GM21367 (cell line): ENCODE results near the gene HOATZ.

Experiments used
- ATAC-seq: cut with Tn5 transposase; IDR thresholded peaks from one replicate; pipeline ENCODE4 v1.9.1; 2021; ENCODE audit not compliant: unreplicated experiment

Gene HOATZ

DNA sequence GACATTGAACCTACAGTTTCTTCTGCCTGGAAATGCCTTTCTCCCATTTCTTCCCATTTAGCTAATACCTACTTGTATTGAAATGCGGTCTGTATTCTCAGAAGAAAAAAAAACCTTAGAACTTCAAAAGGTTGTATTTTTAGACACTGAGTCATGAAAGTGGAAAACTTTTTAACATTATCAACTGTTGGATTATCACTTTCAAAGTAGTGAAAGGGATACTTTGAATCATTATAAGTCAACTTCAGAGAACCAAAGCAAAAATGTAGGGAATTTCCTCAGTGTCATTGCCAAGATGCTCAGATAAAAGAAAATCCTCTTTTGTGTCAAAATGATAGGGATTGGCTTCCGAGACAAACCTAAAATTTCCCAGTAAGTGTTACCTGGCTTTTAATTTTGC is 6.6 kb downstream of the HOATZ start:
- ATAC-seq: no peak

GRCh38 chr11:111522426-111522825 is 7.8 kb downstream of the HOATZ start:
- no peak for ATAC-seq

DNA sequence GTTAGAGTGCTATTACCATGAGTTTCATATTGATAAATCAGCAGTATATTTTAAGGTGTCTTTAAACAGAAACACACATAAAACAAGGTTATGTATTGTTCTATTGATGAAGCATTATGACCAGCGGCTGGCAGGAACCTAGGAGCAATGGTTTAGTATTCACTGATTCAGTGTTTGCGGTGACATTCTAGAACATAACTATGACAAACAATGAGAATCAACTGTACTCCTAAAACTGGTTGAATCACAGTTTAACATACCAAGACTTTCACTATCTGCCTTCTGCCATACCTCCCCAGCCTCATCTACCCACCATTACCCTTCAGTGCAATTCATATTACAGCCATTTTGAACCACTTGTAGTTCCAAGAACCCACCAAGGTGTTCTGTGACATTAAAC is 8.8 kb downstream of the HOATZ start:
- no peak for ATAC-seq

DNA sequence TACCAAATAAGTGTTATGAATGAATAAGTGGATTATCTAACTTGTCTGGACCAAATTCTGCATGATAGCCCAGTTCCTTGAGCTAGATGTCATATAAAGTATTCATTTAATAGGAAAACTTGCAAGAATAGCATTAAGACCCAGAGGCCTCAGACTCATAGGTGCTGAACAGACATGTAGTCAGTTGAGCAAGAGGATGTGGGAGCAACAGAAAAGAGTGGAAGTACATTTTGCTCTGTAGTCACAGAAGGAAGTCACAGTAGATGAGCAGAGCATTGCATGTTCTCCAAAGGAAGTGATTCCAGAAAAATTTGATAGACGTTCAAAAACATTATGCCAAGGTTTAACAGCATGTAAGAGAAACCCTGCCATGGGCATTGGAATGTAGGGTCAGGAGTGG is 9.5 kb downstream of the HOATZ start:
- ATAC-seq: no peak

GRCh38 chr11:111525456-111525855 is 10.9 kb downstream of the HOATZ start:
- ATAC-seq: no peak

- no peak for ATAC-seq
Measured at GRCh38 chr11:111526501-111526900, 11.9 kb downstream of the HOATZ start.

GRCh38 chr11:111527279-111527678 is 12.7 kb downstream of the HOATZ start:
- no peak for ATAC-seq

- no peak for ATAC-seq
Measured at GRCh38 chr11:111528557-111528956, 14.0 kb downstream of the HOATZ start.

DNA sequence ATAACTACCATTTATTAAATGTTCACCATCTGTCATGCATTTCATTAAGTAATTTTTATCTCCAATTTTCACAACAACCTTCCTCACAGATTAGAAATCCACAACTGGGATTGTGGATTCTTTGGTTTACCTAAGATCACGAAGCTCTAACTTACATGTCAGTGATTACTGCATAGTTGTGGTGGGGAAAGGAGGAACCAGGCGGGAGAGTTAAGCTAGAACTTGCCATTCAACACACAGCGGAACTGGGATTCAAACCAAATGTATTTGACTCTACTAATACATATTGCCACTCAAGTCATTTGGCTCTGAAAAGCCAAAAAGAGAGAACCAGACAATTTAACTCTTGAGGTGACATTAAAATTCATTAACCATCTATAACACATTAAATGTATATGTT is 15.5 kb downstream of the HOATZ start:
- ATAC-seq: no peak

GRCh38 chr11:111531136-111531535 is 16.6 kb downstream of the HOATZ start:
- ATAC-seq: no peak

- no peak for ATAC-seq
Measured at GRCh38 chr11:111531687-111532364, 17.2 kb downstream of the HOATZ start.

- no peak for ATAC-seq
Measured at GRCh38 chr11:111532365-111532709, 17.8 kb downstream of the HOATZ start.

GRCh38 chr11:111535281-111535680 is 20.7 kb downstream of the HOATZ start:
- no peak for ATAC-seq

DNA sequence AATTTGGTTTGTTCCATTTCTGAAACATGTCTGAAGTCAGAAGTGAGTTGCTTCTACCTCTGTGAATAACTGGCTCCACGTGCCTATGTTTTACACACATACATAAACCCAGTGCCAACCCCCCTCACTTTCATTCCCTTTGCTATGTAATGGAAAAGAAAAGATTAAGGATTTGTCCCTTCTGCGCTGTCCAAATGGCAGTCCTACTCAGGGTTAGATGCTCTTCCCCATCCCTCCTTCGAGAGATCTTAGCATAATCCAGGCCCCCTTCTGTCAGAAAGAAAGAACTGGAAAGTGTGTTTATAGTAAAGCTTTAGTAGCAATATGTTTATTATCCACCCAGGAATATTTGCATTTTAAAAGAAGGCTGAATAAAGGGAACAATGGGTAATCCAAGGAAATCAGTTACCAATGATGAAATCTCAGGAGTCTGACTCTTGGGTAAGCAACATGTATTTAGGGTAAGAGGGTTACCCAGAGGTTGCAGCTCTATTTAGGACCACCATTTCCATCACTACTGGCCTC is 22.8 kb downstream of the HOATZ start:
- ATAC-seq: no peak

GRCh38 chr11:111538407-111539114 is 24.0 kb downstream of the HOATZ start:
- no peak for ATAC-seq

DNA sequence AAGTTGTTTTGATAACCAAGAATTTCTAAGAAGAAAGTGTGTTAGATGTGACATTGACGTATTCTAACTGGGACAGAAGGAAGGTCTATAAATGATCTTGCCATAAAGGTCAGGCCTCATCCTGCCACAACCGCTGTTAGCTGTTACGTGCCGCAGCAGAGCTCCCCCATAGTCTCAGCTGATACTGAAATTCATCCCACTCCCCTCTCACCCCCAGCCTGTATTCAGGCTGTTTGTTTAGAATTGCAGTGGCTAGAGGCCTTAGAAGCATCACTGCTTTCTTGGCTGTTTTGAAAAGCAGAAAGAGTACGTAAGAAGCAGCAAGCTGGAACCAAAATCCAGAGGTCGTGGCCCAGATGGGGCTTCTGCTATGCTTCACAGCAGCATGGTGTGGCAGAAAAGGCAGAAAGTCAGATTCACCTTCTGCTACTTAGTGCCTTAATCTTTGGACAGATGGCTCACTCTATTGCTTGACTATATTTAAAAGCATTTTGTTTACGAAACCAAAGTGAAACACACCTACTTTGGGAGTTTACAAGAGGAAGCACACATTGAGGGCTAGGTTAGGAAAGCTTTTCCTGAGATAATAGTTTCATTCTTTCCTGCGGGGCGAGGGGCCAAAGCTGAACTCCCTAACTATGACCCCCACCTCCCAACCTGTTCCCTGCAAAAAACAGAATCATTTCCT is 25.0 kb downstream of the HOATZ start:
- no peak for ATAC-seq

- ATAC-seq: no peak
Measured at GRCh38 chr11:111540114-111540936, 25.7 kb downstream of the HOATZ start, which contains the start of gene LAYN. Gene LAYN, plus strand, starts transcription at chr11:111540720. Its CDS starts 124 bp downstream, at chr11:111540844.

DNA sequence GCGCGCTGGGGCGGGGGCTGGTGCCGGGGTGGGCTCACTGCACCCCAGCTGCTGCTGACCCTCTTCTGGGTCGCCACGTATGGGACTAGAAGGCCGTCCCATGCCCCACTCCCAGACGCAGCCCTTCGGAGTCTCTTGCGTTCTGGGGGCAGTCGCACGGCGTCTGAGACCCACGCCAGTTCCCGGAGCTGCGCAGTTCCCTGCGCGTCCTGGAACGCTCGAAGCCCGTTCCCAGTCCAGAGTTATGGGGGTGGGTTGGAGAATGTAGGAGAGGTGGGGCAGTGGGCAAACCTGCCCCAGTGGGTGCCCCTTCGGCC is 26.3 kb downstream of the HOATZ start:
- ATAC-seq: no peak

DNA sequence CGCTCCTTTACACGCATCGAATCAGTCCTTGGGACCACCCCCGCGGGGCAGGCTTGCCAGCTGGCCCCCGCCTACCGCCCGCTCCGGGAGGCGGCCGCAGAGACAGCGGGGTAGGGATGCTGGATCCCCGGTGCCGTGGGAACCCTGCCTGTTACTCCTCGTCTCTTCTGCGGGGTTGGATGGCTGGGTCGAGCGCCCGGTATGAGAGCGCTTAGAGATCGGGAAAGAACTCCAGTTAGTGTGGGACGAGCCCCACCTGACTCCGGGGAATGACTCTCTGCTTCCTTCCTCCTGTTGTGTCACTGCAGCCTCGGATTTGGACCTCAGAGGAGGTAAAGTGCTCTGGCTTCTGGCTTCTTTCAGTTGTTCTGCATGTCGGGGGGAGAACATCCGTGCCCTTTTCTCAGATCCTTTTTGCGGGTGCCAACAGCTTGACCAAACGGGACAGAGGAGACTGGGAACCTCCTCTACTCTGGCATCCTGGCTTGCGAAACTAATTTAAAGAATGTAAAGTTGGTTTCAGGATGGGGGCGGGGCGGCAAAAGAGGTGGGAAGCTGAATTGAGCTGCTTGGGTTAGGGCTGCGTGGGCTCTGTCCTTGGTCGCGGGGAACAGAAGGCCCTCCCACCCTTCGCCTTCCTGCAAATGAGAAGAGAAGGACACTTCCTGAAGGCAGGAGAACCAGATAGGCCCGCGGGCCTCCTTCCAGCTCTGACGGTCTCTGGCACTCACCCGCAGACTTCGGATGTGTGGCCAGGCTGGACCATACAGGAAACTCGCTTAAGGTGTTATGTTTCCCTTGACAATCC is 26.9 kb downstream of the HOATZ start:
- ATAC-seq: no peak

- ATAC-seq: no peak
Measured at GRCh38 chr11:111542606-111543275, 28.2 kb downstream of the HOATZ start.
